DOHH2 (cell line): ENCODE results near the gene PELI2.

Experiments used
- CTCF ChIP-seq: fragments of 200-600 bp; sonication (generic); IDR thresholded peaks from one replicate; pipeline ENCODE4 v1.5.1; 2014; ENCODE audit warnings: antibody characterized with exemption, mild to moderate bottlenecking, low read depth, low read length; ENCODE audit not compliant: poor library complexity, severe bottlenecking
- EZH2phosphoT487 ChIP-seq: fragments of 200-600 bp; sonication (generic); IDR thresholded peaks from 2 replicates; pipeline ENCODE4 v1.6.1; 2017; ENCODE audit warnings: borderline replicate concordance, mild to moderate bottlenecking, antibody characterized with exemption, low read length, moderate library complexity, mixed read lengths

GRCh38 chr14:56198438-56198837 is 80.2 kb downstream of the PELI2 start:
- TF ChIP-seq CTCF (no peak), EZH2phosphoT487 (no peak)
